GM12878 (cell line): ENCODE data around the gene WASF2. TPM values are rescaled to one million over a fixed set of nuclear protein-coding genes. Genes with fewer than 3 reads are reported as not detected.

Source experiments
- BRCA1 ChIP-seq: IDR thresholded peaks from 2 replicates; pipeline ENCODE4 v1.6.1; 2011; ENCODE audit warnings: low read depth, low read length, improper control_type of control experiment
- E2F4 ChIP-seq: IDR thresholded peaks from 2 replicates; pipeline ENCODE4 v1.6.1; 2012; ENCODE audit warnings: low read depth, low read length, improper control_type of control experiment
- EGR1 ChIP-seq, 2 experiments: IDR thresholded peaks; 1 replicate in 1 of 2; 2 replicates in 1 of 2; pipeline ENCODE4 v1.6.1; 2011 to 2012; ENCODE audit warnings: low read depth in 2 of 2, low read length in 2 of 2, borderline replicate concordance in 1 of 2, mild to moderate bottlenecking in 1 of 2, moderate library complexity in 1 of 2
- ETV6 ChIP-seq, 2 experiments: fragments of 450-650 bp in 1 of 2; IDR thresholded peaks in 1 of 2; conservative IDR thresholded peaks in 1 of 2; 2 replicates each; pipeline ENCODE4 v1.6.1; 2014; ENCODE audit warnings: antibody characterized with exemption in 1 of 2, borderline replicate concordance in 1 of 2, low read depth in 1 of 2, mild to moderate bottlenecking in 1 of 2, moderate library complexity in 1 of 2
- FOXK2 ChIP-seq: fragments of 450-650 bp; IDR thresholded peaks from 2 replicates; pipeline ENCODE4 v1.6.1; 2017; ENCODE audit warnings: mild to moderate bottlenecking, moderate library complexity
- KLF5 ChIP-seq: fragments of 450-650 bp; IDR thresholded peaks from 2 replicates; pipeline ENCODE4 v1.6.1; 2014; ENCODE audit warnings: mild to moderate bottlenecking; ENCODE audit not compliant: partially characterized antibody
- MEF2A ChIP-seq: IDR thresholded peaks from 2 replicates; pipeline ENCODE4 v1.6.1; 2011; ENCODE audit warnings: low read depth, mild to moderate bottlenecking, low read length, moderate library complexity; ENCODE audit not compliant: insufficient read depth
- NKRF ChIP-seq: fragments of 450-650 bp; conservative IDR thresholded peaks from 2 replicates; pipeline ENCODE4 v1.6.1; 2017; ENCODE audit warnings: mild to moderate bottlenecking, moderate library complexity
- NR2C1 ChIP-seq: fragments of 450-650 bp; IDR thresholded peaks from 2 replicates; pipeline ENCODE4 v1.6.1; 2017; ENCODE audit warnings: antibody characterized with exemption, mild to moderate bottlenecking, moderate library complexity
- PBX3 ChIP-seq: IDR thresholded peaks from 2 replicates; pipeline ENCODE4 v1.6.1; 2011; ENCODE audit warnings: mild to moderate bottlenecking, low read depth, low read length, moderate library complexity; ENCODE audit not compliant: insufficient replicate concordance
- RCOR1 ChIP-seq: conservative IDR thresholded peaks from 2 replicates; pipeline ENCODE4 v1.6.1; 2012; ENCODE audit warnings: low read depth, low read length, improper control_type of control experiment
- RELA ChIP-seq: fragments of 450-650 bp; IDR thresholded peaks from 2 replicates; pipeline ENCODE4 v1.8.0; 2014; ENCODE audit warnings: borderline replicate concordance; ENCODE audit not compliant: partially characterized antibody
- SMC3 ChIP-seq: IDR thresholded peaks from 2 replicates; pipeline ENCODE4 v1.6.1; 2011; ENCODE audit warnings: low read length, improper control_type of control experiment, borderline replicate concordance
- SP1 ChIP-seq: IDR thresholded peaks from one replicate; pipeline ENCODE4 v1.6.1; 2011; ENCODE audit warnings: low read depth, low read length
- SREBF1 ChIP-seq: IDR thresholded peaks from 2 replicates; pipeline ENCODE4 v1.6.1; 2012; ENCODE audit warnings: mild to moderate bottlenecking, low read length
- TCF3 ChIP-seq: IDR thresholded peaks from 2 replicates; pipeline ENCODE4 v1.6.1; 2012; ENCODE audit warnings: low read depth, mild to moderate bottlenecking, low read length, borderline replicate concordance; ENCODE audit not compliant: insufficient read depth
- ZNF622 ChIP-seq: fragments of 450-650 bp; IDR thresholded peaks from 2 replicates; pipeline ENCODE4 v1.6.1; 2017; ENCODE audit warnings: mild to moderate bottlenecking, inconsistent platforms
- polyA plus RNA-seq, 11 experiments: library from polyadenylated mRNA; depleted of rRNA in 4 of 11; unstranded in 6 of 11; stranded (reverse) in 5 of 11; fragments of >200 nt; fragmentation: Nextera tagmentation in 4 of 11; fragmentation: Illumina TruSeq in 1 of 11; extraction: Ambion mirVana in 4 of 11; extraction: Trizol in 1 of 11; gene quantifications; 1 replicate in 1 of 11; 2 replicates in 10 of 11; pipeline versions ENCODE4 v1.2.1 to v1.2.3, GENCODE V29; 2011 to 2016; ENCODE audit warnings: inconsistent platforms in 2 of 11, missing spikeins in 2 of 11, low read depth in 1 of 11
- total RNA-seq, 4 experiments: library from RNA; depleted of rRNA in 3 of 4; stranded (reverse); fragments of >200 nt in 3 of 4; fragmentation: Illumina TruSeq in 1 of 4; extraction: Trizol in 1 of 4; gene quantifications; 2 replicates each; pipeline versions ENCODE4 v1.2.1 to v1.2.3, GENCODE V29; 2013 to 2021
- TF ChIP-seq, protein P1 (sequence below): IDR thresholded peaks from 2 replicates; pipeline ENCODE4 v1.6.1; 2011; ENCODE audit warnings: borderline replicate concordance, low read depth, mild to moderate bottlenecking, moderate library complexity, mixed read lengths, low read length; ENCODE audit not compliant: insufficient read depth; ENCODE audit errors: extremely low read length
- TF ChIP-seq, protein P2 (sequence below): fragments of 450-650 bp; IDR thresholded peaks from 2 replicates; pipeline ENCODE4 v1.6.1; 2017; ENCODE audit warnings: borderline replicate concordance
- TF ChIP-seq, protein P3 (sequence below): fragments of 450-650 bp; IDR thresholded peaks from 2 replicates; pipeline ENCODE4 v1.6.1; 2014; ENCODE audit warnings: mild to moderate bottlenecking

The WASF2 gene
- total and polyA plus RNA-seq, 10 of the 15 experiments (the other 5 are each of a cell fraction or from before 2014, with no cell fraction given): 7.0 to 111 (median 37.1) TPM

DNA sequence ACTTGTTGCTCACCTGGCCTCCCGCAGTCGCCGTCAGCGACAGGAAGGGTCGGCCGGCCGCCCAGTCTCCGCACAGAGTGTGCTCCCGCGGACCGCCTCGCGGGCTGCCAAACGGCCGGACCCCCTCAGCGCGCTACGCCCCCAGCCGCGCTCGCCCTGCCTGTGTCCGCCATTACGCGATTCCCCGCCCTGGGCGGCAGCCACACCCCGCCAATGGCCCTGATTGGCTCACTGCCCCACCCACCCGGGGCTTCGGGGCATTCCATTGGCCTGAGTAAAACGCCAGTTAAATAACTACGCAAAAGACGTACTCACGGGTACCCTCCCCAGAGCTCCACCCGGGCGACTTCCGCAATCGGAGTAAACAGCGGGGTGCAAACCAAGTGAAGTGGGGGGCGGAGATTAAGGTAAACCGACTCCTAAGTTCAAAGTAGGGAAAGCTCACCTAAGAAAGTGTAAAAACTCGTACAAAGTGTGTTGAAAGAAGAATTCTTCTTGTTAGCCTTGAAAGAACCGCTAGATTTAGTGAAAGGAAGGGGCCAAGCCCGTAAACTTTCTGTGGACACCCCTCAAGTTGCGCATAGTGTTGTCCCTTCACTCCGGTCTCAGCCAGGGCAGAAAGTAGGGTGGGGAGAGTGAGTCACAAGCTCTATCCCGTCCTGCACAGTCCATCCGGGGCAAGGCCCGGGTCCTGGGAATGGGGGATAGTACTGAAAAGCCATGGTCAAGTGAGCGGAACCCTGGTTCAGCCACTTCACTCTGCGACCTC, at the start of gene WASF2 (continued):
- TF ChIP-seq, protein P1, sequence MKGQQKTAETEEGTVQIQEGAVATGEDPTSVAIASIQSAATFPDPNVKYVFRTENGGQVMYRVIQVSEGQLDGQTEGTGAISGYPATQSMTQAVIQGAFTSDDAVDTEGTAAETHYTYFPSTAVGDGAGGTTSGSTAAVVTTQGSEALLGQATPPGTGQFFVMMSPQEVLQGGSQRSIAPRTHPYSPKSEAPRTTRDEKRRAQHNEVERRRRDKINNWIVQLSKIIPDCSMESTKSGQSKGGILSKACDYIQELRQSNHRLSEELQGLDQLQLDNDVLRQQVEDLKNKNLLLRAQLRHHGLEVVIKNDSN: no peak
- peak; percentile 99 for TF ChIP-seq FOXK2
- 0 out of 2 replicates have a peak, but pooled peaks have one; percentile 20 for TF ChIP-seq E2F4
- peak; percentile 95 for TF ChIP-seq SP1
- no peak for TF ChIP-seq MEF2A
- TF ChIP-seq ZNF622: no peak
- no peak for TF ChIP-seq BRCA1
- peak; percentile 20 to 31; a peak in 2 of 3 replicates for TF ChIP-seq EGR1 (IDR thresholded peaks at IDR 0.05; ENCODE audit: borderline replicate concordance in 1 of 2, low read depth in 2 of 2, low read length in 2 of 2)
- TF ChIP-seq SREBF1: peak; percentile 99
- TF ChIP-seq SMC3: no peak; the same call in 1 of the 2 replicates
- TF ChIP-seq NR2C1: no peak
- 0 out of 2 replicates have a peak, but pooled peaks have one; percentile 57 for TF ChIP-seq RCOR1
- TF ChIP-seq TCF3: no peak
- TF ChIP-seq ETV6 (conservative IDR thresholded peaks at IDR 0.05 in 1 of 2, IDR thresholded peaks at IDR 0.05 in 1 of 2; ENCODE audit: borderline replicate concordance in 1 of 2, low read depth in 1 of 2): no peak
- peak; percentile 100 for TF ChIP-seq KLF5
- TF ChIP-seq PBX3: peak; percentile 90
- TF ChIP-seq NKRF: peak; percentile 38
- peak; percentile 46 for TF ChIP-seq RELA
- TF ChIP-seq, protein P2, sequence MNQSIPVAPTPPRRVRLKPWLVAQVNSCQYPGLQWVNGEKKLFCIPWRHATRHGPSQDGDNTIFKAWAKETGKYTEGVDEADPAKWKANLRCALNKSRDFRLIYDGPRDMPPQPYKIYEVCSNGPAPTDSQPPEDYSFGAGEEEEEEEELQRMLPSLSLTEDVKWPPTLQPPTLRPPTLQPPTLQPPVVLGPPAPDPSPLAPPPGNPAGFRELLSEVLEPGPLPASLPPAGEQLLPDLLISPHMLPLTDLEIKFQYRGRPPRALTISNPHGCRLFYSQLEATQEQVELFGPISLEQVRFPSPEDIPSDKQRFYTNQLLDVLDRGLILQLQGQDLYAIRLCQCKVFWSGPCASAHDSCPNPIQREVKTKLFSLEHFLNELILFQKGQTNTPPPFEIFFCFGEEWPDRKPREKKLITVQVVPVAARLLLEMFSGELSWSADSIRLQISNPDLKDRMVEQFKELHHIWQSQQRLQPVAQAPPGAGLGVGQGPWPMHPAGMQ: no peak
- TF ChIP-seq, protein P3, sequence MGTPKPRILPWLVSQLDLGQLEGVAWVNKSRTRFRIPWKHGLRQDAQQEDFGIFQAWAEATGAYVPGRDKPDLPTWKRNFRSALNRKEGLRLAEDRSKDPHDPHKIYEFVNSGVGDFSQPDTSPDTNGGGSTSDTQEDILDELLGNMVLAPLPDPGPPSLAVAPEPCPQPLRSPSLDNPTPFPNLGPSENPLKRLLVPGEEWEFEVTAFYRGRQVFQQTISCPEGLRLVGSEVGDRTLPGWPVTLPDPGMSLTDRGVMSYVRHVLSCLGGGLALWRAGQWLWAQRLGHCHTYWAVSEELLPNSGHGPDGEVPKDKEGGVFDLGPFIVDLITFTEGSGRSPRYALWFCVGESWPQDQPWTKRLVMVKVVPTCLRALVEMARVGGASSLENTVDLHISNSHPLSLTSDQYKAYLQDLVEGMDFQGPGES: peak; percentile 79
